ENCODE results near the gene ETS2. TPM values are rescaled to one million over a fixed set of nuclear protein-coding genes. Genes with fewer than 3 reads are reported as not detected.
A peak's percentile ranks its signal among the peaks of the same experiment; 100 is the strongest.

Gene ETS2
- total and polyA plus RNA-seq, 5 experiments from 2014 or later, result 4.7 to 14.8 (median 6.6) TPM

- ATAC-seq (no peak), DNase-seq (no peak)
- Mint-ChIP-seq H3K4me3 (no peak overlapping the region), H3K4me1 (peaks cover 0 to 2% (median 0%) of the 10 kb centered on the region in 4 donors), H3K27ac (no peak overlapping the region), H3K27me3 (no peaks in the 10 kb centered on the region), H3K9me3 (peaks cover 0 to 4% (median 0%) of the 10 kb centered on the region in 9 donors), H3K36me3 (peaks cover 22 to 95% (median 72%) of the 10 kb centered on the region in 3 donors)
- POLR2A ChIA-PET, result no interaction called here
These were observed 11.9 kb downstream of the ETS2 start for GRCh38 chr21:38817371-38818324.

DNA sequence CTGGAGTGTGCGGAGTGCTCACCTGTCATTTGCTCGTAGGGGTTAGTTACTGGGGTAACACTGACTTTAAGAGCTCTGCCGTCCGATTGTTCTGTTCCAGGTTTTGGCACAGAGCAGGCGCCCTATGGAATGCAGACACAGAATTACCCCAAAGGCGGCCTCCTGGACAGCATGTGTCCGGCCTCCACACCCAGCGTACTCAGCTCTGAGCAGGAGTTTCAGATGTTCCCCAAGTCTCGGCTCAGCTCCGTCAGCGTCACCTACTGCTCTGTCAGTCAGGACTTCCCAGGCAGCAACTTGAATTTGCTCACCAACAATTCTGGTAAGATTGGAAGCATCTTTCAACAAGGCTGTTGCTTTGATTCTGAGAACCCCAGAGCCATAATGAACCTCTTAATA lies 12.6 kb downstream of the ETS2 start:
- H3K4me1 Mint-ChIP-seq, result peaks cover 0 to 2% (median 0%) of the 10 kb centered on the region in 4 donors
- no peak for ATAC-seq
- no peak for DNase-seq
- H3K36me3 Mint-ChIP-seq, result peaks cover 22 to 95% (median 72%) of the 10 kb centered on the region in 3 donors
- no peaks in the 10 kb centered on the region for H3K27me3 Mint-ChIP-seq
- H3K27ac Mint-ChIP-seq, result peak overlapping the region in 1 of 10 donors; percentile 53
- peaks cover 0 to 4% (median 0%) of the 10 kb centered on the region in 9 donors for H3K9me3 Mint-ChIP-seq
- POLR2A ChIA-PET, result no interaction called here
- no peak overlapping the region for H3K4me3 Mint-ChIP-seq

GRCh38 chr21:38819051-38819718 lies 13.5 kb downstream of the ETS2 start:
- POLR2A ChIA-PET, result no interaction called here
- DNase-seq (no peak), ATAC-seq (no peak)
- Mint-ChIP-seq H3K36me3 (peaks cover 22 to 97% (median 74%) of the 10 kb centered on the region in 3 donors), H3K9me3 (peaks cover 0 to 4% (median 0%) of the 10 kb centered on the region in 9 donors), H3K27ac (no peak overlapping the region), H3K4me3 (no peak overlapping the region), H3K4me1 (no peaks in the 10 kb centered on the region), H3K27me3 (no peaks in the 10 kb centered on the region)

DNA sequence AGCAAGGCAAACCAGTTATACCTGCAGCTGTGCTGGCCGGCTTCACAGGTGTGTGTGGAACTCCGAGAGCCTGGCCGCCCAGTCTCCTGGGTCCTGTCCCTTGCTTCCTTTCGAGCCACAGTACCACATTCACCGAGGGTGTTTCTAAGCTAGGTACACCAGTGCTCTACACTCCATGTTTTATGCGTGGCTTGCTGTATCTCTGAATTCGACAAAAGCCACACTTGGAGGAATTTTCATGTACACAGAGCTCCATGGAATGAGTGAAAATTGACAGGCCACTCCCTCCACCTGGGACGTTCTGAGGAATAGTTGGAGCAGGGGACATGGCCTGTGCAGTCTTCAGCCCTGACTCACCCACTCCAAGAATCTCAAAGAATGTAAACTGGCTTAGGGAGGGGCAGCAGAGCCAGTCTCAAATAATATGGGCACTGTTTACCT lies 14.0 kb downstream of the ETS2 start:
- Mint-ChIP-seq H3K27ac (no peak overlapping the region), H3K9me3 (peaks cover 0 to 4% (median 0%) of the 10 kb centered on the region in 9 donors), H3K36me3 (peaks cover 21 to 94% (median 72%) of the 10 kb centered on the region in 3 donors), H3K4me1 (no peaks in the 10 kb centered on the region), H3K27me3 (no peaks in the 10 kb centered on the region), H3K4me3 (no peak overlapping the region)
- no peak for ATAC-seq
- no peak for DNase-seq
- POLR2A ChIA-PET, result no interaction called here

DNA sequence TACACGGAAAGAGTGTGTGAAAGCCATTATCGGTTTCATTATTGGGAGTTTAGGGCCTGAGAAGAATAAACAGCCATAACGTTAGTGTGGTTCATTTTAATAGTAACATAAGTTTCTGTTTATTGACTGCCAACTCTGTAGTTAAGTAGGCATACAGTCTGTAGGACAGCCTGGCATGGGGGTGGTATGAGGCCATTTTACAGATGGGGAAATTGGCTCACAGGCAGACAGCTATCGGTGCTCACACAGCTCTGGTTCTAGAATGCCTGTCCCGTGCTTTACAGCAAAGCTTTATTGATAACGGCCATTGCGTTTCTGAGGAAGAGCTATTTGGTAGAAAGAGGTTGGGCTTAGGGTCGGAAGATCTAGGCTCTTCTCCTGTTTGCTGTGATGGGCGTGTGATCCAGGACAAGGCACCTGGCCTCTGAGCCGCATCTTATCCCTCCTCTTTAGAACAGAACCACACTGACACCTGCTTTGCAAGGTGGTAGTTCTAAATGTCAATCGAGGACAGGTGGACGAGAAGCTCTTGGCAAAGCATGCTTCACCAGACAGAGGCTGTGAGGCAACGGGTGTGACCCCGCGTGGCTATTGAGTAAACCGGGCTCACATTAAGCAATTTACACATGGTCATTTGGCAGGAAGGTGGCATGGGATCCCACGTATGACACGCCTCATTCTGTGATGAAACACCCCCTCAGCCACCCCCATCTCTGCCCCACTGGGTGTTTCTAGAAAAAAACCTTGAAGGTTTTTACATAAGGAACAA lies 14.9 kb downstream of the ETS2 start:
- POLR2A ChIA-PET, result no interaction called here
- Mint-ChIP-seq H3K4me1 (no peaks in the 10 kb centered on the region), H3K4me3 (no peak overlapping the region), H3K27me3 (no peaks in the 10 kb centered on the region), H3K36me3 (peaks cover 14 to 87% (median 65%) of the 10 kb centered on the region in 3 donors), H3K9me3 (peaks cover 0 to 4% (median 0%) of the 10 kb centered on the region in 9 donors), H3K27ac (peak overlapping the region in 3 of 10 donors; percentile 7 to 81 (median 27))
- ATAC-seq (no peak), DNase-seq (no peak)

DNA sequence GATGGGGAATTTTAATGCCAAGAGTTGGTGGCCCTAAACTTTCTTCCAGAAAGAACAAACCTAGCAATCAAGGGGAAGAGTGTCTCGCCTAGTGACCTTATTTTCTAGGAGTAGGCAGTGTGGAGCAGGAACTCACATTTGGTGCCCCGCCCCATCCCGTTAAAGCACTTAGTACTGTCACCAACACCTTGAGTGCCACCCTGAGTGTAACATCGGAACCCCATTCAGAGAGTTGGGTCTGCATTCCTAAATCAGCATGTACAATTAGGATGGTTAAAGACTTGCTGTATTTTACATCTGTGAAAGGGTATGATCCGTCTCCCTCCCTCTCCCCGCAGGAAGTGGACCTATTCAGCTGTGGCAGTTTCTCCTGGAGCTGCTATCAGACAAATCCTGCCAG lies 15.5 kb downstream of the ETS2 start:
- POLR2A ChIA-PET, result no interaction called here

GRCh38 chr21:38821959-38822682 lies 16.4 kb downstream of the ETS2 start:
- Mint-ChIP-seq H3K4me3 (no peak overlapping the region), H3K4me1 (no peaks in the 10 kb centered on the region), H3K27me3 (no peaks in the 10 kb centered on the region), H3K9me3 (peaks cover 0 to 11% (median 3%) of the 10 kb centered on the region in 9 donors), H3K27ac (no peak overlapping the region), H3K36me3 (peaks cover 10 to 74% (median 58%) of the 10 kb centered on the region in 3 donors)
- POLR2A ChIA-PET, result no interaction called here
- no peak for ATAC-seq
- DNase-seq, result no peak

More for the DNA sequence above, 15.5 kb downstream of the ETS2 start:
- H3K36me3 Mint-ChIP-seq, result peaks cover 14 to 83% (median 65%) of the 10 kb centered on the region in 3 donors
- no peak for ATAC-seq
- no peaks in the 10 kb centered on the region for H3K4me1 Mint-ChIP-seq
- H3K27ac Mint-ChIP-seq, result peak overlapping the region in 1 of 10 donors; percentile 7
- no peak for DNase-seq
- no peak overlapping the region for H3K4me3 Mint-ChIP-seq
- H3K27me3 Mint-ChIP-seq, result no peaks in the 10 kb centered on the region
- peaks cover 0 to 4% (median 0%) of the 10 kb centered on the region in 9 donors for H3K9me3 Mint-ChIP-seq

DNA sequence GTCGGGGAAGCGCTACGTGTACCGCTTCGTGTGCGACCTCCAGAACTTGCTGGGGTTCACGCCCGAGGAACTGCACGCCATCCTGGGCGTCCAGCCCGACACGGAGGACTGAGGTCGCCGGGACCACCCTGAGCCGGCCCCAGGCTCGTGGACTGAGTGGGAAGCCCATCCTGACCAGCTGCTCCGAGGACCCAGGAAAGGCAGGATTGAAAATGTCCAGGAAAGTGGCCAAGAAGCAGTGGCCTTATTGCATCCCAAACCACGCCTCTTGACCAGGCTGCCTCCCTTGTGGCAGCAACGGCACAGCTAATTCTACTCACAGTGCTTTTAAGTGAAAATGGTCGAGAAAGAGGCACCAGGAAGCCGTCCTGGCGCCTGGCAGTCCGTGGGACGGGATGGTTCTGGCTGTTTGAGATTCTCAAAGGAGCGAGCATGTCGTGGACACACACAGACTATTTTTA lies 17.1 kb downstream of the ETS2 start:
- Mint-ChIP-seq H3K9me3 (peaks cover 0 to 17% (median 4%) of the 10 kb centered on the region in 9 donors), H3K27me3 (no peaks in the 10 kb centered on the region), H3K27ac (no peak overlapping the region), H3K4me1 (no peaks in the 10 kb centered on the region), H3K36me3 (peaks cover 5 to 67% (median 51%) of the 10 kb centered on the region in 3 donors), H3K4me3 (no peak overlapping the region)
- ATAC-seq, result no peak
- POLR2A ChIA-PET, result no interaction called here
- DNase-seq, result no peak

GRCh38 chr21:38823737-38824123 lies 18.0 kb downstream of the ETS2 start:
- Mint-ChIP-seq H3K27me3 (no peaks in the 10 kb centered on the region), H3K9me3 (peaks cover 0 to 18% (median 4%) of the 10 kb centered on the region in 9 donors), H3K4me3 (no peak overlapping the region), H3K27ac (peak overlapping the region in 3 of 10 donors; percentile 12 to 31 (median 22)), H3K36me3 (peaks cover 5 to 58% (median 42%) of the 10 kb centered on the region in 3 donors), H3K4me1 (no peaks in the 10 kb centered on the region)
- DNase-seq (no peak), ATAC-seq (no peak)
- POLR2A ChIA-PET, result no interaction called here

GRCh38 chr21:38824124-38824822 lies 18.5 kb downstream of the ETS2 start:
- H3K4me1 Mint-ChIP-seq, result no peaks in the 10 kb centered on the region
- peaks cover 0 to 18% (median 0%) of the 10 kb centered on the region in 9 donors for H3K9me3 Mint-ChIP-seq
- H3K4me3 Mint-ChIP-seq, result no peak overlapping the region
- no peaks in the 10 kb centered on the region for H3K27me3 Mint-ChIP-seq
- DNase-seq (no peak), ATAC-seq (no peak)
- no peak overlapping the region for H3K27ac Mint-ChIP-seq
- H3K36me3 Mint-ChIP-seq, result peaks cover 0 to 53% (median 37%) of the 10 kb centered on the region in 3 donors
- POLR2A ChIA-PET, result no interaction called here

DNA sequence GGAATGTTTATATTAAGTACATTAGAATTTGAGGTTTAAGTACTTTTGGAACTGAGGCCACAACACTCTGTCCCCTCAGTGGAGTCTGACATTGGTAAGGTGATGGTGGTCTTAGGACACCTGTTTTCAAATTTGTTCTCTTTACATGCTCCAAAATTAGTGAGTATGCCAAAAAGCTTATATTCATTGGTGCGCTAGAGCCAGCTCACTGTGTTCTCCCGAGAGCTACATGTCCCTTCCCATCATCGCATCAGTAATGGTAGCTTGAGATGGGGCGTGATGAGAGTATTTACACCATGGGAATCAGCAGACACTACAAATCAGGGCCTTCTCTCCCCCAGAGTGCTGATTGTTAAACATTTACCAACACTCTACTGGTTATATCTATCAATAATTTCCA lies 19.5 kb downstream of the ETS2 start:
- Mint-ChIP-seq H3K36me3 (peaks cover 0 to 43% (median 34%) of the 10 kb centered on the region in 3 donors), H3K27ac (no peak overlapping the region), H3K4me1 (no peaks in the 10 kb centered on the region), H3K9me3 (peaks cover 0 to 18% (median 0%) of the 10 kb centered on the region in 9 donors), H3K27me3 (no peaks in the 10 kb centered on the region), H3K4me3 (no peak overlapping the region)
- POLR2A ChIA-PET, result no interaction called here
- no peak for ATAC-seq
- no peak for DNase-seq
